GM12878 (cell line): ENCODE data around the gene ZNF146. TPM values are rescaled to one million over a fixed set of nuclear protein-coding genes. Genes with fewer than 3 reads are reported as not detected.

ENCODE experiments used
- ATAC-seq: fragments of 200-7000 bp; cut with Tn5 transposase; 3 replicates; pipeline ENCODE4 v1.9.1; 2020; ENCODE audit warnings: mild to moderate bottlenecking, moderate library complexity
- BruUV-seq: library from RNA; stranded (reverse); fragments of 400-500 nt; replicated peaks from 2 replicates; lab custom pipeline; 2021; lab: Mats Ljungman, UMichigan
- CTCF ChIA-PET: fragments of 300-600 bp; sonication (Branson Sonifier 250); formaldehyde crosslinking; extraction: SDS; loops from one replicate; lab custom pipeline; 2021; ENCODE audit warnings: inconsistent platforms; lab: Yijun Ruan, JAX
- POLR2A ChIA-PET: fragments of 350-600 bp; formaldehyde crosslinking; extraction: SDS; loops from one replicate; lab custom pipeline; 2021; ENCODE audit warnings: inconsistent platforms; lab: Charles Lee
- RAD21 ChIA-PET: fragments of 300-600 bp; sonication (Branson Sonifier 250); formaldehyde crosslinking; loops from one replicate; lab custom pipeline; 2023; ENCODE audit warnings: antibody characterized with exemption; ENCODE audit not compliant: unreplicated experiment; lab: Charles Lee
- SMC1A ChIA-PET: fragments of 300-600 bp; sonication (Branson Sonifier 250); formaldehyde crosslinking; loops from one replicate; lab custom pipeline; 2023; ENCODE audit not compliant: unreplicated experiment, uncharacterized antibody; lab: Charles Lee
- DNase-seq: peaks from one replicate; pipeline ENCODE4 v3.0.0-alpha.2; 2011; ENCODE audit warnings: low read depth, low spot score
- FAIRE-seq: peaks from 3 replicates; lab custom pipeline; 2011; peaks lifted over from hg19 to GRCh38; lab: Jason Lieb, UNC
- H2AFZ ChIP-seq: 2 replicates; pipeline ENCODE4 v1.6.0; 2011; ENCODE audit warnings: low read depth, low read length, control low read depth; ENCODE audit not compliant: control insufficient read depth
- H3K27ac ChIP-seq: 2 replicates; pipeline ENCODE4 v1.5.1; 2011; ENCODE audit warnings: control low read depth; ENCODE audit not compliant: control insufficient read depth, insufficient read depth
- H3K27me3 ChIP-seq, 2 experiments: replicated peaks in 1 of 2; 2 replicates each; pipeline versions ENCODE4 v1.6.0 to v1.6.1; 2011; ENCODE audit warnings: low read length in 1 of 2; ENCODE audit not compliant: control insufficient read depth in 2 of 2, insufficient read depth in 2 of 2
- H3K36me3 ChIP-seq, 2 experiments: 2 replicates each; pipeline ENCODE4 v1.5.1; 2011; ENCODE audit warnings: low read length in 1 of 2; ENCODE audit not compliant: control insufficient read depth in 2 of 2, insufficient read depth in 2 of 2
- H3K4me1 ChIP-seq: 2 replicates; pipeline ENCODE4 v1.6.1; 2011; ENCODE audit warnings: mild to moderate bottlenecking, low read length, moderate library complexity, mixed read lengths; ENCODE audit not compliant: control insufficient read depth, insufficient read depth
- H3K4me2 ChIP-seq: 2 replicates; pipeline ENCODE4 v1.6.0; 2011; ENCODE audit warnings: control low read depth; ENCODE audit not compliant: control insufficient read depth, insufficient read depth
- H3K4me3 ChIP-seq: fragments of 200-600 bp; sonication (generic); 2 replicates; pipeline ENCODE4 v1.5.1; 2016
- H3K79me2 ChIP-seq: 2 replicates; pipeline ENCODE4 v1.6.0; 2011; ENCODE audit warnings: low read length; ENCODE audit not compliant: control insufficient read depth, insufficient read depth
- H3K9ac ChIP-seq: 2 replicates; pipeline ENCODE4 v1.8.0; 2011; ENCODE audit warnings: low read length, control low read depth, mixed read lengths; ENCODE audit not compliant: control insufficient read depth, insufficient read depth
- H3K9me3 ChIP-seq: replicated peaks from 3 replicates; pipeline ENCODE4 v1.5.1; 2011; ENCODE audit warnings: mild to moderate bottlenecking, low read length; ENCODE audit not compliant: control insufficient read depth, insufficient read depth
- H4K20me1 ChIP-seq: 2 replicates; pipeline ENCODE4 v1.6.0; 2011; ENCODE audit not compliant: control insufficient read depth, insufficient read depth
- CBX3 ChIP-seq: fragments of 200-600 bp; sonication (generic); IDR thresholded peaks from 2 replicates; pipeline ENCODE4 v1.6.1; 2016; ENCODE audit warnings: low read depth, borderline replicate concordance
- CUX1 ChIP-seq: IDR thresholded peaks from 2 replicates; pipeline ENCODE4 v1.6.1; 2012; ENCODE audit warnings: improper control_type of control experiment, low read depth, low read length; ENCODE audit not compliant: insufficient replicate concordance
- WGBS: methylation state at CpG from one replicate; pipeline ENCODE4 v1.1.6; 2016; ENCODE audit warnings: low lambda C conversion rate; ENCODE audit not compliant: insufficient replicate concordance, insufficient coverage; ENCODE audit errors: missing lambda C conversion rate; 5-methylcytosine and 5-hydroxymethylcytosine counted together
- in situ Hi-C: fragments of 300-500 bp; cut with MboI; formaldehyde crosslinking; loops from 9 replicates; pipeline ENCODE4 v1.14.3; 2018; ENCODE audit warnings: mixed read lengths
- intact Hi-C: fragments of 100-400 bp; cut with micrococcal nuclease; formaldehyde crosslinking; loops from one replicate; pipeline ENCODE4 v1.14.2; 2022; ENCODE audit not compliant: unreplicated experiment
- polyA plus RNA-seq, 11 experiments: library from polyadenylated mRNA; depleted of rRNA in 4 of 11; unstranded in 6 of 11; stranded (reverse) in 5 of 11; fragments of >200 nt; fragmentation: Nextera tagmentation in 4 of 11; fragmentation: Illumina TruSeq in 1 of 11; extraction: Ambion mirVana in 4 of 11; extraction: Trizol in 1 of 11; gene quantifications; 1 replicate in 1 of 11; 2 replicates in 10 of 11; pipeline versions ENCODE4 v1.2.1 to v1.2.3, GENCODE V29; 2011 to 2016; ENCODE audit warnings: inconsistent platforms in 2 of 11, missing spikeins in 2 of 11, low read depth in 1 of 11
- total RNA-seq, 4 experiments: library from RNA; depleted of rRNA in 3 of 4; stranded (reverse); fragments of >200 nt in 3 of 4; fragmentation: Illumina TruSeq in 1 of 4; extraction: Trizol in 1 of 4; gene quantifications; 2 replicates each; pipeline versions ENCODE4 v1.2.1 to v1.2.3, GENCODE V29; 2013 to 2021

ZNF146 gene
- total and polyA plus RNA-seq, 10 of the 15 experiments (the other 5 are each of a cell fraction or from before 2014, with no cell fraction given) = 20.0 to 115 (median 71.2) TPM

DNA sequence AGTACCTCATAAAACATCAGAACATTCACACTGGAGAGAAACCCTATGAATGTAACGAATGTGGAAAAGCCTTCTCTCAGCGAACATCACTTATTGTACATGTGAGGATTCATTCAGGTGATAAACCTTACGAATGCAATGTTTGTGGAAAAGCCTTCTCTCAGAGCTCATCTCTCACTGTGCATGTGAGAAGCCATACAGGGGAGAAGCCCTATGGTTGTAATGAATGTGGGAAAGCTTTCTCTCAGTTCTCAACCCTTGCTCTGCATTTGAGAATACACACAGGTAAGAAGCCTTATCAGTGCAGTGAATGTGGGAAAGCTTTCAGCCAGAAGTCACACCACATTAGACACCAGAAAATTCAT is 22.0 kb downstream of the ZNF146 start:
- no peaks in the 10 kb centered on the region for H3K79me2 ChIP-seq
- ChIA-PET POLR2A (no interaction called here), CTCF (no interaction called here), SMC1A (interaction anchor here (1.9 kb wide), 1 partner anchor 29 kb away, joined by 6 read pairs; no protein-coding TSS in a partner anchor), RAD21 (no interaction called here)
- H3K4me3 ChIP-seq = no peak overlapping the region
- no TSS peak for BruUV-seq
- FAIRE-seq = no peak
- in situ Hi-C loops = no loop called here
- H4K20me1 ChIP-seq = no peaks in the 10 kb centered on the region
- no peak overlapping the region for H3K4me2 ChIP-seq
- H3K9ac ChIP-seq = no peak overlapping the region
- H3K27me3 ChIP-seq = no peaks in the 10 kb centered on the region
- intact Hi-C loops = no loop called here
- H3K9me3 ChIP-seq = peaks cover 41% of the 10 kb centered on the region
- peaks cover 19 to 46% of the 10 kb centered on the region in 2 experiments for H3K36me3 ChIP-seq
- no peak overlapping the region for H2AFZ ChIP-seq
- 100% methylated on average over 3 of the region's 3 CpGs for WGBS
- DNase-seq = no peak
- no peak overlapping the region for H3K27ac ChIP-seq
- TF ChIP-seq CBX3 (0 out of 2 replicates have a peak, but pooled peaks have one; percentile 4), CUX1 (no peak)
- no peaks in the 10 kb centered on the region for H3K4me1 ChIP-seq
- ATAC-seq = no peak
